Fibroblast of skin of left quadriceps (primary cell): ENCODE data around the gene IFNA14.
"Not testable (repeated sequence)": the region's sequence is repeated elsewhere in the genome, so short reads cannot be mapped to it uniquely, and the experiment has no call there.

Experiments used
- DNase-seq, 2 experiments: peaks; one replicate each; pipeline ENCODE4 v3.0.0-alpha.2; 2013; ENCODE audit warnings: low read depth in 2 of 2

The IFNA14 gene

DNA sequence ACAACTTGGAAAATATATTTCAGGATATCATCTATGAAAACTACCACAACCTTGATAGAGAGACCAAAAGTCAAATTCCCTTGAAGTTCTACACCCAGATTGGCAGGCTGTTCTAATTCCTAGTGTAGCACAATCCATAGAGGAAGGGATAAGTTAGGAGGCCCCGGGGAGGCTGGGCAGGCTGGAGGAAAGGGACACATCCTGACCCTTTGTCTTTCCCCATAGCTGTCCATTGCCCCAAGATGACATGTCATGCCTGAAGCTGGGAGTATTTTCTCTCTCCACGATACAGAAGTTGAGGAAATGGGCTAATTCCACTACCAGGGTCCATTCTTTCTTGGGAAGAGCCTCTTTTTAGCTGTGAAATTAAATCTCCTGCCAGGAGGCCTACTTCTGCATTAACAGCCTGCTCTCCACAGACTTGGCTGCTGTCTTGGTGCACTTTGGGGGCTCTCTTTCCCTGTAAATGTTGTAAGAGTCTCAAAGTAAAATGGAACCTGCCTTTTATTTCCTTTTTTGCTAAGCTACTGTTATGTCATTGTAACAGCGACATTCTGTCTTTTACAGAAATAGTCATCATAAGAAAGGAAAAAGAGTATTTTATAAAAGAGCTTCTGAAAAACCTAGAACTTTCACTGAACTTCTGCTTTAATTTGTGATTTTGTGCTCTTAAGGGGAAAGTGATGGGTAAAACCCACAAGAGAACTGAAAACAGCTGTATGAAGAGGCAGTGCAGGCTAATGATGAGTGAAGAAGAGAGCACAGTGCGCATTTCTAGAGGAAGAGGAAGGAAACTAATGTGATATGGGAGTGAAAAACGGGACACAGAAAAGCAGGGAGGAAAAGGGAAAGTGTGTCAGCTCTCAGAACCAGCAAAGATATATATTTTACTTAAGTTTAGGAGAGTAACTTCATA, 26.1 kb downstream of the IFNA14 start:
- not testable (repeated sequence) for DNase-seq

DNA sequence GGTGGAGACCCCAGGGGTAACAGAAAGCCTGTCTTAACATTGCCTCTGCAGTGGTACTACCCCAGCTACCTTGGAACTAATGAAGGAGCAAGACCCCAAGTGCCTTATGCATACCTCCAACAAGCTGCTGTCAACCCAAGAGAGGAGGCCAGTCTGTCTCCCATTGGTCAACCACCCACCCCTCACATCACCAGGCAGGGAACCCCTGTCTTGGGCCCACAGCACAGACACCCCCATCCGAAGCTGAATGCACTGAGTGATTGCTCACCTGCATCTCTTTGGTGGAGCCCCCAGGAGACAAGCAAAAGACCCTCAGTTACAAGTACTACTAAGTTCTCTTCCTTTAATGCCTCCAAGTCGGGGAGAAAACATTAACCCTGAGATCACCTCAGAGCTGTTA, 27.6 kb downstream of the IFNA14 start:
- DNase-seq = not testable (repeated sequence)

- DNase-seq = not testable (repeated sequence)
These were observed 29.0 kb downstream of the IFNA14 start for GRCh38 chr9:21210782-21211181.

DNA sequence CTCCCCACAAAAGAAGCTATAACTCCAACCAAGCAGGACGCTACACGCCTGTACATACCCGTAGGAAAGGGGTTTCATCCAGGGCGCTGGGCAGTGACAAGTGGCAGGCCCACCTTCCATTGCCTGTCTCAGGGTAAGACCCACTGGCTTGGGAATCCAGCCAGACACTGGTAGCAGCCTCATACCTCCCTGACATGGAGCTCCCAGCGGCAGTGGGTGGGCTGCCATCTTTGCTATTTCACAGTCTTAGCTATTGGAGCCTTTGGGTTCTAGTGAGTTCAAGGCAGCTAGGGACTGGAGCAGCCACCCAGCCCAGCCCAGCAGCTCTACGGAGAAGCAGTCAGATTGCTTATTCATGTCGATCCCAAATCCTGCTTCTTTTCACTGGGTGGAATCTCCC, 29.5 kb downstream of the IFNA14 start:
- no peak for DNase-seq

DNA sequence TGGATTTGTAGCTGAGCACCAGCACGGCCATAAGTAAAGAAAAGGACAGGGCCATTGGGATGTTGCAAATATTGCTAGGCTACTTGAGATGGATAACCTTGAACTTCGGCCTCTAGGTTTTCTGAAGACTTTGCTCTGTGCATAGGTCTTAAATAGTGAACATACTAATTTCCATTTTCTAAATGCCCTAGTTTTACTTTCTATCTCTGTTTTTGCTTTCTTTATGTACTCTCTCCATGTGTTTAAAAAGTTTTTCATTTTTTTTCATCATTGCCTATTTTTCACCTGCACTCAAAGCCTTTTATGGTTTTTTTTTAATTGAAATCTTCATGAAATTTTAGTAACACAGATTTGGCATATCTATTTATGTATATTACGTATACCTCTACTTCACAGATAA, 32.8 kb downstream of the IFNA14 start, which contains the start of gene IFNA10:
IFNA10 (minus strand) TSS at position 101 of the 400 bp plus-strand sequence; CDS start at position 55, 46 bp downstream.
- DNase-seq = not testable (repeated sequence)

DNA sequence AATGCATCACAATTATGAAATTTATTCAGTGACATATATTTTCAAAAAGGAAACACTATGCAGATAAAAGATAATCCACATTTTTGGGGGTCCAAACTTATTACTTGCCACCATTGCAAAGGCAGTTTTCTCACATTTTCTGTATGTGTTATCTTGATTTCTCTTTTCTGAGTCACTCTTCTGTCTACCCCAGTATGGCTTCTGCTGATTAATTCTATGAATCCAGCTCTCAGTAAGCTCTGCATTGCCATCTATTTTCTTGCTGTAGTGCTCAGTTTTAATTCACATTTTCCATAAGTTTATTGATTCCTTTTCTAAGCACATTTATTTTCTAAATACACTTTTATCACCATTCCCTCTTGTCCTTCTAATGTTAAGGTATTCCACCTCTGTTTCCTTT, 34.6 kb downstream of the IFNA14 start:
- DNase-seq = no peak

- not testable (repeated sequence) for DNase-seq
These were observed 37.7 kb downstream of the IFNA14 start, which contains the start of gene IFNA7 for GRCh38 chr9:21202105-21202504. IFNA7 (minus strand) TSS chr9:21202205; CDS start chr9:21202165, 40 bp downstream.

- not testable (repeated sequence) for DNase-seq
These were observed 44.7 kb downstream of the IFNA14 start for GRCh38 chr9:21194867-21195776.
